Mucosa of descending colon (tissue), 3 donors: Measurements from ENCODE around the gene SLC25A22. TPM values are rescaled to one million over a fixed set of nuclear protein-coding genes. Genes with fewer than 3 reads are reported as not detected.

Source experiments
- ATAC-seq: fragments of 200-7000 bp; cut with Tn5 transposase; one replicate; pipeline ENCODE4 v1.9.1; 2020; ENCODE audit warnings: mild to moderate bottlenecking, moderate library complexity
- DNase-seq, 3 donors: peaks; one replicate each; pipeline ENCODE4 v3.0.0-alpha.2; 2020
- H3K36me3 ChIP-seq: fragments of 200-600 bp; one replicate; pipeline ENCODE4 v1.8.0; 2021; ENCODE audit warnings: low read depth, mild to moderate bottlenecking
- H3K4me1 ChIP-seq: fragments of 200-600 bp; one replicate; pipeline ENCODE4 v1.8.0; 2021; ENCODE audit warnings: low read depth, mild to moderate bottlenecking
- H3K4me3 ChIP-seq: fragments of 200-600 bp; one replicate; pipeline ENCODE4 v1.8.0; 2021; ENCODE audit warnings: mild to moderate bottlenecking
- H3K9me3 ChIP-seq: fragments of 200-600 bp; one replicate; pipeline ENCODE4 v1.8.0; 2021; ENCODE audit warnings: mild to moderate bottlenecking
- intact Hi-C, 2 donors: fragments of 100-400 bp; cut with DNase I in 1 of 2; cut with micrococcal nuclease in 1 of 2; formaldehyde crosslinking; loops; one replicate each; pipeline versions ENCODE4 v1.11.0 to v1.11.1; 2022; cut with DNase I, micrococcal nuclease
- total RNA-seq, 3 donors: library from RNA; stranded (reverse); fragmentation: NEBNext Ultra II Directional in 2 of 3; extraction: Animal tissue kit (Norgen Biotek cat#: 25700) in 2 of 3; gene quantifications; one replicate each; pipeline versions ENCODE4 v1.2.1 to v1.2.4, GENCODE V29; 2021 to 2023
- TF ChIP-seq, protein P1 (sequence below): fragments of 200-600 bp; IDR thresholded peaks from one replicate; pipeline ENCODE4 v1.8.0; 2022; ENCODE audit warnings: antibody characterized with exemption, mild to moderate bottlenecking
- donor health status: DM: no; HTN: no; CAD: no; lungs with moderate emphysema.
- donor health status: DM: no; HTN: no; CAD: no.
- donor health status: DM: no; HTN: yes; CAD: no.

SLC25A22 gene
- total RNA-seq, 3 donors from 2014 or later = 11.6 to 18.6 (median 14.4) TPM

DNA sequence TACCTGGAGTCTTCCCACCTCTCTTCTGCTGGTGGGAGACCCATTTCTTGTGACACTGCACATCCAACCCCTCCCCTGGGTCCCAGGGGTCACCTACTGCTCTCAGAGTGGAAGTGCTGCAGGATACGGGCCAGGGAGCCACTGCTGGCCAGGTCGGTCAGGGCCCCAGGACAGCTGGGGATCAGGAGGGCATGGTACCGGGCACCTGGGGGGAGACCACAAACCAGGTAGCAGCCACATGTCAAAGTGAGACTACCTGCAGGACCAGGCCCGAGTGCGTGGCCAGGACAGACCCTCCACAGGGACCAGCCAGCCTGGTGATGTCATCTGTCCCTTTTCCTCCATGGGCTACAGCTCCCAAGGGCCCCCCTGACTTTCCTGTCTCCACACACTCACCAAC, 24.7 kb downstream of the SLC25A22 start:
- no peaks in the 10 kb centered on the region for H3K36me3 ChIP-seq

DNA sequence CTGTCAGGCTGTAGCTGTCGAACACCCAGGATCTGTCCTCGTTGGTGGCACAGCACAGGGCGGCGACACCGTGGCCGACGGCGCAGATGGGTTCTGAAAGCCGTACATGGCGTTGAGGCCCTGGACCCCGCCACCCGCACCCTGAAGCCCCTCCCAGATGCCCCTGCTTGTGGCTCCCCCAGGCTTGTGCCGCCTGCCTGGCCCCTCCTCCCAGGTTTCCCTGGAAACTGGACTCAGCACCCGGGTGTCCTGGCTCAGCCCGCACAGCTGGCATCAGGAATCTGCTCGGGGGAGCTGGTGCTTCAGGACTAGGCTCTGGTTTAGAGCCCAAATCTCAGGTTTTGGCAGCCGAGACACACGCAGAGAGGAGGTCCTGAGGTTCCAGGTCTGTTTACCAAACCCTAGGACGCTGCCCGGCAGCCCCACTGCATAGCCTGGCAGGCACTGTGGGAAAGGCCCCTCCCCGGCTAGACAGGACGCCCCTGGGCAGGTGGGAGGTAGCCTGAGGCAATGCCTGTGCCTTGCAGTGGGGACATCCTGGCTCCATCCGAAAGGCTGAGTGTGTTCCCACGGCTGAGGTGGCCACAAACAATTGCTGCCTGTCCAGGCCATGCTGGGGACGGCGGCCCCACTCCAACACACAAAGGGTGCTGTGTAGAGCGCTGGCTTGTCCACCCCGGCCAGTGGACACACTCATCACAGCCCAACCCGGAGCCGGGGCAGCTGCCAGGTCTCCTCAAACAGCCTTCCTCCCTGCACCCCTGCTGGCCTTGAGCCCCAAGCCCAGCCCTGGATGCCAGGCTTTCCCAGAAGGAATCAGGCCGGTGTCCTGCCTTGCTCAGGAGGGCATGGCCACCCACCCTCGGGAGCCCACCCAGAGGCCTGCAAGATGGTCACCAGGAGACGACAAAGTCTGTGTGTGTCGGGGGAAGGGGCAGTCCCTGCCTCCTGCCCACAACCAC, 25.4 kb downstream of the SLC25A22 start:
- TF ChIP-seq, protein P1, sequence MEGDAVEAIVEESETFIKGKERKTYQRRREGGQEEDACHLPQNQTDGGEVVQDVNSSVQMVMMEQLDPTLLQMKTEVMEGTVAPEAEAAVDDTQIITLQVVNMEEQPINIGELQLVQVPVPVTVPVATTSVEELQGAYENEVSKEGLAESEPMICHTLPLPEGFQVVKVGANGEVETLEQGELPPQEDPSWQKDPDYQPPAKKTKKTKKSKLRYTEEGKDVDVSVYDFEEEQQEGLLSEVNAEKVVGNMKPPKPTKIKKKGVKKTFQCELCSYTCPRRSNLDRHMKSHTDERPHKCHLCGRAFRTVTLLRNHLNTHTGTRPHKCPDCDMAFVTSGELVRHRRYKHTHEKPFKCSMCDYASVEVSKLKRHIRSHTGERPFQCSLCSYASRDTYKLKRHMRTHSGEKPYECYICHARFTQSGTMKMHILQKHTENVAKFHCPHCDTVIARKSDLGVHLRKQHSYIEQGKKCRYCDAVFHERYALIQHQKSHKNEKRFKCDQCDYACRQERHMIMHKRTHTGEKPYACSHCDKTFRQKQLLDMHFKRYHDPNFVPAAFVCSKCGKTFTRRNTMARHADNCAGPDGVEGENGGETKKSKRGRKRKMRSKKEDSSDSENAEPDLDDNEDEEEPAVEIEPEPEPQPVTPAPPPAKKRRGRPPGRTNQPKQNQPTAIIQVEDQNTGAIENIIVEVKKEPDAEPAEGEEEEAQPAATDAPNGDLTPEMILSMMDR = no peak
- H3K4me1 ChIP-seq = peaks cover 16% of the 10 kb centered on the region
- no peak for ATAC-seq
- no peak for DNase-seq
- intact Hi-C loops = no loop called here
- no peaks in the 10 kb centered on the region for H3K36me3 ChIP-seq
- H3K4me3 ChIP-seq = no peak overlapping the region
- H3K9me3 ChIP-seq = no peaks in the 10 kb centered on the region

More for the DNA sequence above, 24.7 kb downstream of the SLC25A22 start:
- intact Hi-C loops = no loop called here
- Histone ChIP-seq H3K4me1 (peaks cover 20% of the 10 kb centered on the region), H3K4me3 (no peak overlapping the region), H3K9me3 (no peaks in the 10 kb centered on the region)
- DNase-seq (no peak), ATAC-seq (no peak)
- TF ChIP-seq, protein P1 = no peak

DNA sequence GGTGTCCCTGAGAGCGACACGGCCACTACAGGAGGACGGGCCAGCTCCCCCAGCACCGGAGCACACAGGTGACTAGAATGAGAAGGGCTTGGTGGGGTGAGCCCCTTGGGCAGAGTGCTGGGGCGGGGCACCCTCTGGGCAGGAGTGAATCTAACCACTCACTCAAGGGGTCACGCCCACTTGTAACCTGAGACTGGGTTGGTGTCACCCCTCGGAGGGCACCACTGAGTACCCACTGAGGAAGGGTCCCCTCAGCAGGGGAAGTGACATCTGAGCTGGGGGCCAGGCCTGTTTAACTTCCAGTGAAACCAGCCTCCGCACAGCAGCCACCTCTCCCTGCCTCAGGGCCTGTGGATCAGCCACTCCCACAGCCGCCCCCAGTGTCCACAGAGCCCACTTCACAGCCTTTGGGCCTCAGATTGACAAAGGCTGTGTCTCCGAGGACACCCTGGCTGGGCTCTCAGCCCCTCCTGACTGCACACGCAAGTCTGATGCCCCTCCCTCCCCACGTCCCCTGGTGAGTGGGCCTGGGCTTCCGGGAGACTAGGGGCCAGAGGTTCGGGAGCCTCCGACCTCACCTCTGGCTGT, 26.4 kb downstream of the SLC25A22 start:
- intact Hi-C loops = no loop called here
- Histone ChIP-seq H3K4me1 (peaks cover 16% of the 10 kb centered on the region), H3K4me3 (no peak overlapping the region), H3K36me3 (no peaks in the 10 kb centered on the region), H3K9me3 (no peaks in the 10 kb centered on the region)
- DNase-seq = no peak
- TF ChIP-seq, protein P1 = no peak
- ATAC-seq = no peak

DNA sequence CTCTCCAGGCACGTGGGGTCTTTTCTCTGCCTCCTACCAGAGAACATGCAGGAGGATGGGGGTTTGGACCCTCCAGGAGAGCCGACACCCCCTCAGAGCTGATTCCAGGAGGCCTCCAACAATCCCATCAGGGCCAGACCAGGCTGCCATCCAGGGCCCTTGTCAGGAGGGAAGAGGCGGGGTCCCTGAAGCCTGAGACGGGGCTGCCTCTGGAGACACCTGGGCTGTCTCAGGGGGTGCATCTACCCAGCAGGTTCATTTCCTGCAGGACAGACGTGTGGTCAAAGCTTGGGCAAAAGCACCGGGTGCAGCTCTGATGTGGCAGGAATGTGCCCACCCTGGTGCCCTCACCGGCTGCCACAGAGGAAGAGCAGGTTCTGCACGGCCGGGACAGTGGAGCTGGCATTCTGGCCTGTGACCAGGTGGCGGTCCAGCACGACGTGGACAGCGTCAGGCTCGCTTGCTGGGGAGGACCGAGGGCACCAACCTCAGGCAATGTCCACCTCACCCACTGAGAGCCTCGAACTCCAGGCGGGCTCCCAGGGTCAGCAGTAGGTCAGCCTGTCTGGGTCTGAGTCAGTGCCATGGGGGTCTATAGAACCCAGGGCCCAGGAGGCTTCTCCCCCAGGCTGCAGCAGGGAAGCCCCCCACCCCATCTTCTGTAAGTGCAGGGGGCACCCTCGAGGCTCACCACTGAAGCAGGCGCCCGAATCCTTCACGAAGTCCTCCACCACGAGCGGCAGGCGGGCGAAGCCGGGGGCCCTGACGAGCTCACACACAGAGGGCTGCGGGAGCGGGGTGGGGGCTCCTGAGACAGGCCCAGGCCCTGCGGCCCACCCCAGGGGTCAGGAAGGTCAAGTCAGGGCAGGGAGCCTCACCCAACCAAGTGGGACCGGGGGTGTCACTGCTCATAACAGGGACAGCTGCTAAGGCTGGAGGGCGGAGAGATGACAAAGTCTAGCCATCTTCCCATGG, 27.2 kb downstream of the SLC25A22 start:
- intact Hi-C loops = no loop called here
- no peak overlapping the region for H3K4me3 ChIP-seq
- TF ChIP-seq, protein P1 = no peak
- DNase-seq (peak in 1 of 3 donors; percentile 48), ATAC-seq (no peak)
- H3K4me1 ChIP-seq = peaks cover 9% of the 10 kb centered on the region
- no peaks in the 10 kb centered on the region for H3K9me3 ChIP-seq
- no peaks in the 10 kb centered on the region for H3K36me3 ChIP-seq
